Fibroblast of lung (primary cell): ENCODE measurements around the gene GRK3. TPM values are rescaled to one million over a fixed set of nuclear protein-coding genes. Genes with fewer than 3 reads are reported as not detected.
"Not testable (repeated sequence)": the region's sequence is repeated elsewhere in the genome, so short reads cannot be mapped to it uniquely, and the experiment has no call there.

Source experiments
- DNase-seq, 2 donors: peaks; one replicate each; pipeline versions ENCODE4 v3.0.0 to v3.0.0-alpha.2; 2010; ENCODE audit warnings: low read depth in 2 of 2
- H2AFZ ChIP-seq: 2 replicates; pipeline ENCODE4 v1.5.1; 2012; ENCODE audit warnings: low read length, control low read depth, inconsistent platforms
- H3K27ac ChIP-seq: 2 replicates; pipeline ENCODE4 v1.5.1; 2011; ENCODE audit warnings: low read length, control low read depth; ENCODE audit not compliant: insufficient read depth
- H3K27me3 ChIP-seq: 2 replicates; pipeline ENCODE4 v1.5.1; 2011; ENCODE audit warnings: mild to moderate bottlenecking, low read length; ENCODE audit not compliant: control insufficient read depth, insufficient read depth
- H3K36me3 ChIP-seq: 2 replicates; pipeline ENCODE4 v1.5.1; 2011; ENCODE audit warnings: low read length; ENCODE audit not compliant: control insufficient read depth, insufficient read depth
- H3K4me1 ChIP-seq: 2 replicates; pipeline ENCODE4 v1.5.1; 2011; ENCODE audit warnings: low read length; ENCODE audit not compliant: control insufficient read depth, insufficient read depth; ENCODE audit errors: extremely low read depth
- H3K4me2 ChIP-seq: 2 replicates; pipeline ENCODE4 v1.5.1; 2011; ENCODE audit warnings: low read length, control low read depth; ENCODE audit not compliant: insufficient read depth; ENCODE audit errors: extremely low read depth
- H3K4me3 ChIP-seq, 4 experiments: fragments of 200-600 bp in 1 of 4; sonication (generic) in 1 of 4; replicated peaks in 1 of 4; 2 replicates each; pipeline ENCODE4 v1.5.1; 2011 to 2016; ENCODE audit warnings: low read length in 4 of 4, low read depth in 3 of 4, mild to moderate bottlenecking in 3 of 4, control low read depth in 2 of 4, inconsistent platforms in 1 of 4, mixed read lengths in 1 of 4; ENCODE audit not compliant: insufficient read depth in 1 of 4; ENCODE audit errors: control extremely low read depth in 1 of 4
- H3K79me2 ChIP-seq: 2 replicates; pipeline ENCODE4 v1.5.1; 2012; ENCODE audit warnings: mild to moderate bottlenecking, low read length, inconsistent platforms; ENCODE audit not compliant: control insufficient read depth, insufficient read depth
- H3K9ac ChIP-seq: 2 replicates; pipeline ENCODE4 v1.5.1; 2011; ENCODE audit warnings: mild to moderate bottlenecking, low read length, control low read depth; ENCODE audit not compliant: insufficient read depth
- H3K9me3 ChIP-seq: 2 replicates; pipeline ENCODE4 v1.5.1; 2012; ENCODE audit warnings: low read depth, low read length; ENCODE audit not compliant: control insufficient read depth, insufficient read depth
- H4K20me1 ChIP-seq: 2 replicates; pipeline ENCODE4 v1.5.1; 2011; ENCODE audit warnings: low read length; ENCODE audit not compliant: control insufficient read depth, insufficient read depth; ENCODE audit errors: extremely low read depth
- EZH2 ChIP-seq: IDR thresholded peaks from 2 replicates; pipeline ENCODE4 v1.5.1; 2012; ENCODE audit warnings: low read length, control low read depth, mild to moderate bottlenecking; ENCODE audit errors: missing control alignments
- polyA plus RNA-seq, 2 donors: library from polyadenylated mRNA; depleted of rRNA in 1 of 2; stranded (reverse) in 1 of 2; unstranded in 1 of 2; fragments of >200 nt; gene quantifications; 2 replicates each; pipeline ENCODE4 v1.2.1, GENCODE V29; 2011 to 2012; ENCODE audit warnings: missing spikeins in 1 of 2
- total RNA-seq: library from RNA; depleted of rRNA; stranded (reverse); fragments of >200 nt; gene quantifications from 2 replicates; pipeline ENCODE4 v1.2.1, GENCODE V29; 2014
- TF ChIP-seq, protein P1 (sequence below), 2 donors: IDR thresholded peaks in 1 of 2; conservative IDR thresholded peaks in 1 of 2; 1 replicate in 1 of 2; 2 replicates in 1 of 2; pipeline ENCODE4 v1.5.1; 2011 to 2012; ENCODE audit warnings: low read length in 2 of 2, control low read depth in 1 of 2, inconsistent platforms in 1 of 2, low read depth in 1 of 2, mild to moderate bottlenecking in 1 of 2

Gene GRK3
- total and polyA plus RNA-seq, 2 donors (not counting 1 experiment from before 2014, with no cell fraction given): 1.6 to 1.7 TPM

DNA sequence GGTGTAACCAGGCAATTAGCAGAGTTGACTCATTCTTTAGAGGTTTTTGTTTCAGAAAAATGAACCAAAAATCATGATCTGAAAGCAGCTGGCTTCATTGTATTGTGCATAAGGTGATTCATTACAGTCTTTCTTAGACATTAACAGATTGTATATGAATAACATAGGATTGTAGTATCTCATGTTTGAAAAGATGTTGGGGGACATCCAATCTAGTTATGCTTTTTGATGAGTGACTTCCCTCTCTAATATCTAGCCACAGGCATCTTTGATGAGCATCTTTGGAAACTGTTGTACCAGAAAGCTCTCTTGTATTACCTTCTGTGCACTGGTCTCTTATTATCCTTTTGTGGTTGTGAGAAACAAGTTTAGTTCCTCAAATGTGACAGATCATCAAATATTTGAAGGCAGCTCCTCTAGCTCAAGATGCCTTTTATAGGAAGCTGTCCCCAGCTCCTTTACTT lies 8.3 kb downstream of the GRK3 start:
- H3K4me1 ChIP-seq: no peaks in the 10 kb centered on the region
- no peak for DNase-seq
- no peak overlapping the region for H3K4me3 ChIP-seq
- H3K27me3 ChIP-seq: no peaks in the 10 kb centered on the region
- no peaks in the 10 kb centered on the region for H3K79me2 ChIP-seq
- H4K20me1 ChIP-seq: no peaks in the 10 kb centered on the region
- H3K36me3 ChIP-seq: no peaks in the 10 kb centered on the region
- TF ChIP-seq, protein P1, sequence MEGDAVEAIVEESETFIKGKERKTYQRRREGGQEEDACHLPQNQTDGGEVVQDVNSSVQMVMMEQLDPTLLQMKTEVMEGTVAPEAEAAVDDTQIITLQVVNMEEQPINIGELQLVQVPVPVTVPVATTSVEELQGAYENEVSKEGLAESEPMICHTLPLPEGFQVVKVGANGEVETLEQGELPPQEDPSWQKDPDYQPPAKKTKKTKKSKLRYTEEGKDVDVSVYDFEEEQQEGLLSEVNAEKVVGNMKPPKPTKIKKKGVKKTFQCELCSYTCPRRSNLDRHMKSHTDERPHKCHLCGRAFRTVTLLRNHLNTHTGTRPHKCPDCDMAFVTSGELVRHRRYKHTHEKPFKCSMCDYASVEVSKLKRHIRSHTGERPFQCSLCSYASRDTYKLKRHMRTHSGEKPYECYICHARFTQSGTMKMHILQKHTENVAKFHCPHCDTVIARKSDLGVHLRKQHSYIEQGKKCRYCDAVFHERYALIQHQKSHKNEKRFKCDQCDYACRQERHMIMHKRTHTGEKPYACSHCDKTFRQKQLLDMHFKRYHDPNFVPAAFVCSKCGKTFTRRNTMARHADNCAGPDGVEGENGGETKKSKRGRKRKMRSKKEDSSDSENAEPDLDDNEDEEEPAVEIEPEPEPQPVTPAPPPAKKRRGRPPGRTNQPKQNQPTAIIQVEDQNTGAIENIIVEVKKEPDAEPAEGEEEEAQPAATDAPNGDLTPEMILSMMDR (conservative IDR thresholded peaks at IDR 0.05 in 1 of 2, IDR thresholded peaks at IDR 0.05 in 1 of 2; ENCODE audit: low read depth in 1 of 2, low read length in 2 of 2): no peak
- TF ChIP-seq EZH2: no peak
- H3K9ac ChIP-seq: no peak overlapping the region
- H3K4me2 ChIP-seq: no peak overlapping the region
- no peak overlapping the region for H2AFZ ChIP-seq
- no peaks in the 10 kb centered on the region for H3K9me3 ChIP-seq
- no peak overlapping the region for H3K27ac ChIP-seq

DNA sequence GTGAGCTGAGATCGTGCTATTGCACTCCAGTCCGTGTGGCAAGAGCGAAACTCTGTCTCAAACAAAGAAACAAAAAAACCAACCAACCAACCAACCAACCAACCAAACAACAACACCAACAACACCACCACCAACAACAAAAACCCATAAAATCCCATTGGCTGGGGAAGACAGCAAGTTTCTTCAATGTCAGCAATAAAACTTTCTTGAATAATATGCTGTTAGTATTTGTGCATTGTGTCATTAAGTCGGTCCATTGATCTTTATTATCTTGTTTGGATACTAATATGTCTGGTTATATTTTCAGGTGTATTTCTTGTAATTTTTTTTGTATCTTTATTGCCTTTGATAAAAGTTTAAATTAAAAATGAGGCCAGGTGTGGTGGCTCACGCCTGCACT lies 9.4 kb downstream of the GRK3 start:
- Histone ChIP-seq H3K36me3 (no peaks in the 10 kb centered on the region), H3K79me2 (no peaks in the 10 kb centered on the region), H3K27me3 (no peaks in the 10 kb centered on the region), H3K4me3 (no peak overlapping the region), H3K4me1 (no peaks in the 10 kb centered on the region), H2AFZ (no peak overlapping the region), H3K9ac (no peak overlapping the region), H4K20me1 (no peaks in the 10 kb centered on the region), H3K4me2 (no peak overlapping the region), H3K9me3 (no peaks in the 10 kb centered on the region), H3K27ac (no peak overlapping the region)
- no peak for DNase-seq
- TF ChIP-seq, protein P1 (conservative IDR thresholded peaks at IDR 0.05 in 1 of 2, IDR thresholded peaks at IDR 0.05 in 1 of 2; ENCODE audit: low read depth in 1 of 2, low read length in 2 of 2): no peak
- no peak for TF ChIP-seq EZH2

GRCh38 chr22:25574736-25575135 lies 10.3 kb downstream of the GRK3 start:
- no peak overlapping the region for H3K4me3 ChIP-seq
- no peak overlapping the region for H3K9ac ChIP-seq
- no peak overlapping the region for H3K27ac ChIP-seq
- H2AFZ ChIP-seq: no peak overlapping the region
- no peaks in the 10 kb centered on the region for H4K20me1 ChIP-seq
- no peaks in the 10 kb centered on the region for H3K79me2 ChIP-seq
- no peak overlapping the region for H3K4me2 ChIP-seq
- no peaks in the 10 kb centered on the region for H3K4me1 ChIP-seq
- TF ChIP-seq EZH2: no peak
- TF ChIP-seq, protein P1 (conservative IDR thresholded peaks at IDR 0.05 in 1 of 2, IDR thresholded peaks at IDR 0.05 in 1 of 2; ENCODE audit: low read depth in 1 of 2, low read length in 2 of 2): no peak
- H3K9me3 ChIP-seq: no peaks in the 10 kb centered on the region
- no peak for DNase-seq
- H3K27me3 ChIP-seq: no peaks in the 10 kb centered on the region
- H3K36me3 ChIP-seq: no peaks in the 10 kb centered on the region

DNA sequence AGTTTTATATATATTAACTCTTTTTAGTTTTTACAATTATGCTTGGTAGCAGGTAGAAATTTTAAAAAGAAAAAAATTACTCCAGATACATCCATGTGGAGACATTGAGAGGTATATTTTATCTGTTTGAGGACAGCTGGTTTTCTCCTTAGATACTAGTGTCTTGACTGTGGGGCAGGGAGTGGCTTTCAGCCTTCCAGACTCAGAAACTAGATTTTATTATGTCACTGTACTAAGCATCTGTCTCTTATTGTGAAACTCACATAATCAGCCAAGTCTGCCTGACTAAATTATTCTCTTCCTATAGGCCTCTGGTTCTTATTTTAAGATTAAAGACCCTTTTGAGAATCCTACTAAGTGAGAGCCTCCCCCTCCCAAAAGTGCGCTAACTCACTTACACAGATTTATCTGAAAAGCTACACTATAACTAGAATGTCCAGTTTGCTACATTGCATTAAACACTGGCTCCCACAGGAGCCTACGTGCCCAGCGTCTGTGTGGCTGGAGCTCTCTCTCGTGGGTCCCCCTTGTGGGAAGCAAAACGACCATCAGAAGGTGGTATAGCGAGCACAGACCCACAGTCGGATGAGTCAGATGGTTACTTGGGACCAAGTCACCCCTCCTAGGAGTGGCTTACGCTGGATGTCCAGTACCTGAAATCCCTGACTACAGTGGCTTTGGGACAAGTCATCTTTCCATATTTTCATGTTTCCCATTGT lies 11.4 kb downstream of the GRK3 start:
- not testable (repeated sequence) for H3K4me2 ChIP-seq, H3K9me3 ChIP-seq, H2AFZ ChIP-seq, H3K27ac ChIP-seq, H4K20me1 ChIP-seq, DNase-seq, H3K27me3 ChIP-seq, H3K9ac ChIP-seq, H3K4me3 ChIP-seq, H3K79me2 ChIP-seq, H3K4me1 ChIP-seq, H3K36me3 ChIP-seq

- not testable (repeated sequence) for H3K36me3 ChIP-seq, H3K9ac ChIP-seq, H3K9me3 ChIP-seq, DNase-seq, H4K20me1 ChIP-seq, H3K79me2 ChIP-seq, H3K27ac ChIP-seq, H2AFZ ChIP-seq, H3K27me3 ChIP-seq, H3K4me3 ChIP-seq, H3K4me2 ChIP-seq, H3K4me1 ChIP-seq
Measured at GRCh38 chr22:25581452-25581851, 17.0 kb downstream of the GRK3 start.
